GM12878 (cell line): Measurements from ENCODE around the gene FADS1. TPM values are rescaled to one million over a fixed set of nuclear protein-coding genes. Genes with fewer than 3 reads are reported as not detected.

Source experiments
- EZH2 ChIP-seq: IDR thresholded peaks from 2 replicates; pipeline ENCODE4 v1.6.1; 2012; ENCODE audit warnings: low read depth, mild to moderate bottlenecking, control low read depth, inconsistent platforms, low read length, borderline replicate concordance; ENCODE audit not compliant: control insufficient read depth
- FOS ChIP-seq: IDR thresholded peaks from 3 replicates; pipeline ENCODE4 v1.6.1; 2011; ENCODE audit warnings: borderline replicate concordance; ENCODE audit not compliant: insufficient read length; ENCODE audit errors: extremely low read depth
- HCFC1 ChIP-seq: fragments of 150-350 bp; IDR thresholded peaks from 2 replicates; pipeline ENCODE4 v1.6.1; 2014; ENCODE audit warnings: low read length
- IKZF2 ChIP-seq, 2 experiments: fragments of 450-650 bp; IDR thresholded peaks; 2 replicates each; pipeline ENCODE4 v1.6.1; 2017; ENCODE audit warnings: mild to moderate bottlenecking in 2 of 2, moderate library complexity in 2 of 2
- JUND ChIP-seq: IDR thresholded peaks from 2 replicates; pipeline ENCODE4 v1.6.1; 2012; ENCODE audit warnings: low read depth, mild to moderate bottlenecking, low read length, improper control_type of control experiment, moderate library complexity
- MYB ChIP-seq: fragments of 150-350 bp; IDR thresholded peaks from 2 replicates; pipeline ENCODE4 v1.6.1; 2014; ENCODE audit warnings: mild to moderate bottlenecking, low read depth, low read length, borderline replicate concordance
- MYC ChIP-seq: IDR thresholded peaks from 2 replicates; pipeline ENCODE4 v1.6.1; 2011; ENCODE audit warnings: mild to moderate bottlenecking, low read length, moderate library complexity, inconsistent platforms; ENCODE audit not compliant: insufficient read depth, insufficient replicate concordance, insufficient read length, severe bottlenecking
- NFIC ChIP-seq: IDR thresholded peaks from 2 replicates; pipeline ENCODE4 v1.6.1; 2012; ENCODE audit warnings: low read depth, mild to moderate bottlenecking, inconsistent platforms, low read length, moderate library complexity
- NFXL1 ChIP-seq: fragments of 450-650 bp; IDR thresholded peaks from 2 replicates; pipeline ENCODE4 v1.6.1; 2017; ENCODE audit warnings: antibody characterized with exemption, mild to moderate bottlenecking, borderline replicate concordance
- NFYA ChIP-seq: IDR thresholded peaks from 2 replicates; pipeline ENCODE4 v1.6.1; 2011; ENCODE audit warnings: low read depth, mild to moderate bottlenecking, low read length, improper control_type of control experiment, borderline replicate concordance
- NR2C1 ChIP-seq: fragments of 450-650 bp; IDR thresholded peaks from 2 replicates; pipeline ENCODE4 v1.6.1; 2017; ENCODE audit warnings: antibody characterized with exemption, mild to moderate bottlenecking, moderate library complexity
- RBBP5 ChIP-seq: fragments of 200-600 bp; sonication (generic); conservative IDR thresholded peaks from 2 replicates; pipeline ENCODE4 v1.6.1; 2016
- RELA ChIP-seq: fragments of 450-650 bp; IDR thresholded peaks from 2 replicates; pipeline ENCODE4 v1.8.0; 2014; ENCODE audit warnings: borderline replicate concordance; ENCODE audit not compliant: partially characterized antibody
- SIX5 ChIP-seq: IDR thresholded peaks from 2 replicates; pipeline ENCODE4 v1.6.1; 2011; ENCODE audit warnings: mild to moderate bottlenecking, low read depth, low read length, moderate library complexity; ENCODE audit not compliant: severe bottlenecking
- TBL1XR1 ChIP-seq: IDR thresholded peaks from 2 replicates; pipeline ENCODE4 v1.6.1; 2012; ENCODE audit warnings: low read depth, low read length, improper control_type of control experiment
- ZNF217 ChIP-seq: fragments of 450-650 bp; IDR thresholded peaks from 2 replicates; pipeline ENCODE4 v1.6.1; 2017; ENCODE audit warnings: antibody characterized with exemption, mild to moderate bottlenecking
- ZSCAN29 ChIP-seq: fragments of 450-650 bp; IDR thresholded peaks from 2 replicates; pipeline ENCODE4 v1.6.1; 2017; ENCODE audit warnings: mild to moderate bottlenecking, moderate library complexity
- polyA plus RNA-seq, 11 experiments: library from polyadenylated mRNA; depleted of rRNA in 4 of 11; unstranded in 6 of 11; stranded (reverse) in 5 of 11; fragments of >200 nt; fragmentation: Nextera tagmentation in 4 of 11; fragmentation: Illumina TruSeq in 1 of 11; extraction: Ambion mirVana in 4 of 11; extraction: Trizol in 1 of 11; gene quantifications; 1 replicate in 1 of 11; 2 replicates in 10 of 11; pipeline versions ENCODE4 v1.2.1 to v1.2.3, GENCODE V29; 2011 to 2016; ENCODE audit warnings: inconsistent platforms in 2 of 11, missing spikeins in 2 of 11, low read depth in 1 of 11
- total RNA-seq, 4 experiments: library from RNA; depleted of rRNA in 3 of 4; stranded (reverse); fragments of >200 nt in 3 of 4; fragmentation: Illumina TruSeq in 1 of 4; extraction: Trizol in 1 of 4; gene quantifications; 2 replicates each; pipeline versions ENCODE4 v1.2.1 to v1.2.3, GENCODE V29; 2013 to 2021
- TF ChIP-seq, protein P1 (sequence below), 3 experiments: IDR thresholded peaks in 2 of 3; conservative IDR thresholded peaks in 1 of 3; 2 replicates each; pipeline ENCODE4 v1.5.1; 2011; ENCODE audit warnings: low read depth in 3 of 3, low read length in 3 of 3, mild to moderate bottlenecking in 3 of 3, control low read depth in 2 of 3, moderate library complexity in 2 of 3, inconsistent platforms in 1 of 3, mixed read lengths in 1 of 3; ENCODE audit not compliant: control insufficient read depth in 2 of 3, insufficient read depth in 1 of 3; ENCODE audit errors: extremely low read depth in 1 of 3
- TF ChIP-seq, protein P2 (sequence below): IDR thresholded peaks from 2 replicates; pipeline ENCODE4 v1.6.1; 2011; ENCODE audit warnings: borderline replicate concordance, low read depth, mild to moderate bottlenecking, moderate library complexity, mixed read lengths, low read length; ENCODE audit not compliant: insufficient read depth; ENCODE audit errors: extremely low read length
- TF ChIP-seq, protein P3 (sequence below): fragments of 450-650 bp; IDR thresholded peaks from 2 replicates; pipeline ENCODE4 v1.6.1; 2017; ENCODE audit warnings: mild to moderate bottlenecking, low read depth, inconsistent platforms; ENCODE audit not compliant: poor library complexity, severe bottlenecking
- TF ChIP-seq, protein P4 (sequence below): IDR thresholded peaks from 2 replicates; pipeline ENCODE4 v1.6.1; 2012; ENCODE audit warnings: mild to moderate bottlenecking, low read depth, low read length

Gene FADS1
- total and polyA plus RNA-seq, 10 of the 15 experiments (the other 5 are each of a cell fraction or from before 2014, with no cell fraction given), result 8.8 to 73.9 (median 39.0) TPM

DNA sequence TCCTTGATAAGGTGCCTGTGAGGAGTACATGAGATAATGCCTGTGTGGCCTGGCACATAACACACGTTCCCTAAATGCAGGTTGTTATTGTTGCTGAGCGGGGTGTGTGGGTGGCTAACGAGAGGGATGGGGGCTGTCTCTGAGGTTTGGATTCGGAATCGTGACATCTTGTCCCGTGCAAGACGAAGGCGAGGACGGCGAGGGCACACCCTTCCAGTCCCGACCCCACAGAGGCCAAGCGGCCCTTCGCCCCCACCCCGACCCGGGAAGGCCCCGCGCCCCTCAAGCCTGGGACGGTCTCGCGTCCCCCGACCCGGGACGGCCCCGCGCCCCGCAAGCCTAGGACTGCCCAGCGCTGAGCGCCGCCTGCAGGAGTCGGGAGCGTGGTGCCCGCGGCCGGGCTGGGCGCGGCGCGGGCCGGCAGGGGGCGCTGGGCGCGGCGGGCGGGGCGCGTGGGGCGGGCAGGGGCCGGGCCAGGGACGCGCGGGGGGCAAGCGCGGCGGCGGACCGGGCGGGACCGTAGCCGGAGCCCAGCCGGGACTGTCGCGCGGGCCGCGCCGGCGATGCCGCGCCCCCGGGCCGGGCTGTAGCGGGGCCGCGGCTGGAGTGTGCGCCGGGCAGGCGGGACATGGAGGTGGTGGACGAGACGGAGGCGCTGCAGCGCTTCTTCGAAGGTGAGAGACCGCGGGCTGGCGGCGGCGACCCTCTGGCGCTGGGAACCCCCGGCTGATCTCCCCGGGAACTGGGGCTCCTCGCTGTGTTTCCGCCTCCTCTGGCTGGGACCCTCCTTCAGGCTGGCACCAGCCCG, 64.5 kb downstream of the FADS1 start, which contains the start of gene MYRF (continued):
- TF ChIP-seq, protein P1, sequence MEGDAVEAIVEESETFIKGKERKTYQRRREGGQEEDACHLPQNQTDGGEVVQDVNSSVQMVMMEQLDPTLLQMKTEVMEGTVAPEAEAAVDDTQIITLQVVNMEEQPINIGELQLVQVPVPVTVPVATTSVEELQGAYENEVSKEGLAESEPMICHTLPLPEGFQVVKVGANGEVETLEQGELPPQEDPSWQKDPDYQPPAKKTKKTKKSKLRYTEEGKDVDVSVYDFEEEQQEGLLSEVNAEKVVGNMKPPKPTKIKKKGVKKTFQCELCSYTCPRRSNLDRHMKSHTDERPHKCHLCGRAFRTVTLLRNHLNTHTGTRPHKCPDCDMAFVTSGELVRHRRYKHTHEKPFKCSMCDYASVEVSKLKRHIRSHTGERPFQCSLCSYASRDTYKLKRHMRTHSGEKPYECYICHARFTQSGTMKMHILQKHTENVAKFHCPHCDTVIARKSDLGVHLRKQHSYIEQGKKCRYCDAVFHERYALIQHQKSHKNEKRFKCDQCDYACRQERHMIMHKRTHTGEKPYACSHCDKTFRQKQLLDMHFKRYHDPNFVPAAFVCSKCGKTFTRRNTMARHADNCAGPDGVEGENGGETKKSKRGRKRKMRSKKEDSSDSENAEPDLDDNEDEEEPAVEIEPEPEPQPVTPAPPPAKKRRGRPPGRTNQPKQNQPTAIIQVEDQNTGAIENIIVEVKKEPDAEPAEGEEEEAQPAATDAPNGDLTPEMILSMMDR (IDR thresholded peaks at IDR 0.05 in 2 of 3, conservative IDR thresholded peaks at IDR 0.05 in 1 of 3; ENCODE audit: control insufficient read depth in 2 of 3, extremely low read depth in 1 of 3, insufficient read depth in 1 of 3, low read depth in 3 of 3, low read length in 3 of 3), result peak; percentile 28 to 72 (median 59); a peak in 4 of 6 replicates
- no peak for TF ChIP-seq NFXL1
- peak; percentile 21 for TF ChIP-seq RELA
- TF ChIP-seq RBBP5, result no peak
- TF ChIP-seq HCFC1, result no peak
- no peak for TF ChIP-seq IKZF2 (IDR thresholded peaks at IDR 0.05)
- no peak for TF ChIP-seq NFYA
- no peak for TF ChIP-seq TBL1XR1
- no peak for TF ChIP-seq MYC
- TF ChIP-seq, protein P2, sequence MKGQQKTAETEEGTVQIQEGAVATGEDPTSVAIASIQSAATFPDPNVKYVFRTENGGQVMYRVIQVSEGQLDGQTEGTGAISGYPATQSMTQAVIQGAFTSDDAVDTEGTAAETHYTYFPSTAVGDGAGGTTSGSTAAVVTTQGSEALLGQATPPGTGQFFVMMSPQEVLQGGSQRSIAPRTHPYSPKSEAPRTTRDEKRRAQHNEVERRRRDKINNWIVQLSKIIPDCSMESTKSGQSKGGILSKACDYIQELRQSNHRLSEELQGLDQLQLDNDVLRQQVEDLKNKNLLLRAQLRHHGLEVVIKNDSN, result no peak
- TF ChIP-seq EZH2, result no peak
- no peak for TF ChIP-seq NR2C1
- TF ChIP-seq, protein P3, sequence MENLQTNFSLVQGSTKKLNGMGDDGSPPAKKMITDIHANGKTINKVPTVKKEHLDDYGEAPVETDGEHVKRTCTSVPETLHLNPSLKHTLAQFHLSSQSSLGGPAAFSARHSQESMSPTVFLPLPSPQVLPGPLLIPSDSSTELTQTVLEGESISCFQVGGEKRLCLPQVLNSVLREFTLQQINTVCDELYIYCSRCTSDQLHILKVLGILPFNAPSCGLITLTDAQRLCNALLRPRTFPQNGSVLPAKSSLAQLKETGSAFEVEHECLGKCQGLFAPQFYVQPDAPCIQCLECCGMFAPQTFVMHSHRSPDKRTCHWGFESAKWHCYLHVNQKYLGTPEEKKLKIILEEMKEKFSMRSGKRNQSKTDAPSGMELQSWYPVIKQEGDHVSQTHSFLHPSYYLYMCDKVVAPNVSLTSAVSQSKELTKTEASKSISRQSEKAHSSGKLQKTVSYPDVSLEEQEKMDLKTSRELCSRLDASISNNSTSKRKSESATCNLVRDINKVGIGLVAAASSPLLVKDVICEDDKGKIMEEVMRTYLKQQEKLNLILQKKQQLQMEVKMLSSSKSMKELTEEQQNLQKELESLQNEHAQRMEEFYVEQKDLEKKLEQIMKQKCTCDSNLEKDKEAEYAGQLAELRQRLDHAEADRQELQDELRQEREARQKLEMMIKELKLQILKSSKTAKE, result no peak
- TF ChIP-seq, protein P4, sequence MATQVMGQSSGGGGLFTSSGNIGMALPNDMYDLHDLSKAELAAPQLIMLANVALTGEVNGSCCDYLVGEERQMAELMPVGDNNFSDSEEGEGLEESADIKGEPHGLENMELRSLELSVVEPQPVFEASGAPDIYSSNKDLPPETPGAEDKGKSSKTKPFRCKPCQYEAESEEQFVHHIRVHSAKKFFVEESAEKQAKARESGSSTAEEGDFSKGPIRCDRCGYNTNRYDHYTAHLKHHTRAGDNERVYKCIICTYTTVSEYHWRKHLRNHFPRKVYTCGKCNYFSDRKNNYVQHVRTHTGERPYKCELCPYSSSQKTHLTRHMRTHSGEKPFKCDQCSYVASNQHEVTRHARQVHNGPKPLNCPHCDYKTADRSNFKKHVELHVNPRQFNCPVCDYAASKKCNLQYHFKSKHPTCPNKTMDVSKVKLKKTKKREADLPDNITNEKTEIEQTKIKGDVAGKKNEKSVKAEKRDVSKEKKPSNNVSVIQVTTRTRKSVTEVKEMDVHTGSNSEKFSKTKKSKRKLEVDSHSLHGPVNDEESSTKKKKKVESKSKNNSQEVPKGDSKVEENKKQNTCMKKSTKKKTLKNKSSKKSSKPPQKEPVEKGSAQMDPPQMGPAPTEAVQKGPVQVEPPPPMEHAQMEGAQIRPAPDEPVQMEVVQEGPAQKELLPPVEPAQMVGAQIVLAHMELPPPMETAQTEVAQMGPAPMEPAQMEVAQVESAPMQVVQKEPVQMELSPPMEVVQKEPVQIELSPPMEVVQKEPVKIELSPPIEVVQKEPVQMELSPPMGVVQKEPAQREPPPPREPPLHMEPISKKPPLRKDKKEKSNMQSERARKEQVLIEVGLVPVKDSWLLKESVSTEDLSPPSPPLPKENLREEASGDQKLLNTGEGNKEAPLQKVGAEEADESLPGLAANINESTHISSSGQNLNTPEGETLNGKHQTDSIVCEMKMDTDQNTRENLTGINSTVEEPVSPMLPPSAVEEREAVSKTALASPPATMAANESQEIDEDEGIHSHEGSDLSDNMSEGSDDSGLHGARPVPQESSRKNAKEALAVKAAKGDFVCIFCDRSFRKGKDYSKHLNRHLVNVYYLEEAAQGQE, result no peak
- no peak for TF ChIP-seq JUND
- TF ChIP-seq ZSCAN29, result no peak
- TF ChIP-seq FOS, result no peak
- no peak for TF ChIP-seq MYB
- no peak for TF ChIP-seq NFIC
- no peak for TF ChIP-seq ZNF217
- TF ChIP-seq SIX5, result no peak
